NCI-H748 (cell line): ENCODE measurements around the gene TEX38.
"Not testable (repeated sequence)": the region's sequence is repeated elsewhere in the genome, so short reads cannot be mapped to it uniquely, and the experiment has no call there.

Experiments
- DNase-seq: peaks from one replicate; lab custom pipeline; 2025; ENCODE audit not compliant: unreplicated experiment; lab: John Stamatoyannopoulos, UW

TEX38 gene

GRCh38 chr1:46671554-46671953 is at the start of gene TEX38:
Gene TEX38, plus strand, starts transcription at chr1:46671854. Its CDS starts 81 bp downstream, at chr1:46671935.
- no peak for DNase-seq

- no peak for DNase-seq
Observed at GRCh38 chr1:46621930-46622329, 49.7 kb upstream of the TEX38 start.

DNA sequence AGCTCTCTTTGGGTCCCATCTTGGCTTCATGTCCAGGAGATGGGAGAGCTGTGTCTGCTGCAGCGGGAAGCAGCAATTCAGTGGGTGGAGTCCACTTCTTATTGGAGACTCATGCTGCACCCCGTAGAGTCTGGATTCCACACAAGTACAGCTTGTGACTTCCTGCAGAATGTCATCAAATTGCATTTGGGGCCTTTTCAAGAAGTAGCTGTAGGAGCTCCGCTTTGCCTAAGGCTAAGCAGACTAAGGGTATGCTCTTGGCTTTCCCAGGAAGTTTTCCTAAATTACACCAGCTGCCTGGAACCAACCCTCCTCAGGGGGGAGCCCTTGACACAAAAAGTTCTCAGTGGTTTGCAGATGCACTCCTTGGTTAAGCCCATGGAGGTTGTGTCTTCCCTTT is 49.3 kb upstream of the TEX38 start:
- peak; percentile 30 for DNase-seq

GRCh38 chr1:46623743-46624644 is 47.7 kb upstream of the TEX38 start:
- DNase-seq, result no peak

DNA sequence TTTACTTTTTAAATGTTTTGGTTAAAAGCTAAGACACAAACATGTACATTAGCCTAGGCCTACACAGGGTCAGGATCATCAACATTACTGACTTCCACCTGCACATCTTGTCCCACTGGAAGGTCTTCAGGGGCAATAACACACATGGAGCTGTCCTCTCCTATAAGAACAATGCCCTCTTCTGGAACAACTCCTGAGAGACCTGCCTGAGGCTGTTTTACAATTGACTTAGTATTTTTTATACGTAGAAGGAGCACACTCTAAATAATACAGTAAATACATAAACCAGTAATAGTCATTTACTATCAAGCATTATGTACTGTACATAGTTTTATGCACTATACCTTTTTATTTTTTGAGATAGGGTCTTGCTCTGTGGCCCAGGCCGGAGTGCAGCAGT is 40.9 kb upstream of the TEX38 start:
- DNase-seq, result no peak

GRCh38 chr1:46635205-46635604 is 36.4 kb upstream of the TEX38 start:
- DNase-seq, result no peak

- DNase-seq, result no peak
Observed at GRCh38 chr1:46637444-46638083, 34.1 kb upstream of the TEX38 start.

- DNase-seq, result no peak
Observed at GRCh38 chr1:46638921-46639320, 32.7 kb upstream of the TEX38 start.

GRCh38 chr1:46639547-46639946 is 32.1 kb upstream of the TEX38 start:
- DNase-seq, result no peak

DNA sequence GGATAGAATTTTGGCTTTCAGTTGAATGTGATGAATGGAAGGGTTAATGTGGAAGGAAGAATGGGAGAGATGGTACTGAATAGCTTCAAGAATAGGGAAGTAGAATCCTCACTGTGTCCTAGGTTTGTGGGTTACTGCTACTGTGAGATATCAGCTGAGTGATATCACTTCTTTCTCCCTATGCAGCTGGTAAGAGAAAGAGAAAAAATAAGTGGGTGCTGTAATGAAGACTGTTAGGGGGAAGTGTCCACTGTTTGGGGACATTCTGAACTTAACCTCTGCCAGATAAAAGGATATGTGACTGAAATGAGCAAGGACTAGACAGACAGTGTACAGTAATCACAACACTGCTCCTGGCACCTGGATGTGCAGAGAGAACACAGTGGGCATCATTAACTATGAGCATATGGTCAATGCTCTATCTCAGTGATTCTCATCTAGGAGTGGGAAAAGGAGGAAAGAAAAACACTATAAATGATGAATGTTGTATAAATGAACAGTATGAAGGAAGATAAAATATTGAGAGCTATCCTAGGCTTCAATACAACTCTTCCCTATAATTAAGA is 29.5 kb upstream of the TEX38 start:
- DNase-seq, result no peak

GRCh38 chr1:46643368-46643775 is 28.3 kb upstream of the TEX38 start:
- peak; percentile 89 for DNase-seq

- DNase-seq, result no peak
Observed at GRCh38 chr1:46645815-46646214, 25.8 kb upstream of the TEX38 start.

- DNase-seq, result no peak
Observed at GRCh38 chr1:46646331-46646730, 25.3 kb upstream of the TEX38 start.

- no peak for DNase-seq
Observed at GRCh38 chr1:46646844-46647243, 24.8 kb upstream of the TEX38 start.

GRCh38 chr1:46647611-46648010 is 24.0 kb upstream of the TEX38 start:
- DNase-seq, result no peak

DNA sequence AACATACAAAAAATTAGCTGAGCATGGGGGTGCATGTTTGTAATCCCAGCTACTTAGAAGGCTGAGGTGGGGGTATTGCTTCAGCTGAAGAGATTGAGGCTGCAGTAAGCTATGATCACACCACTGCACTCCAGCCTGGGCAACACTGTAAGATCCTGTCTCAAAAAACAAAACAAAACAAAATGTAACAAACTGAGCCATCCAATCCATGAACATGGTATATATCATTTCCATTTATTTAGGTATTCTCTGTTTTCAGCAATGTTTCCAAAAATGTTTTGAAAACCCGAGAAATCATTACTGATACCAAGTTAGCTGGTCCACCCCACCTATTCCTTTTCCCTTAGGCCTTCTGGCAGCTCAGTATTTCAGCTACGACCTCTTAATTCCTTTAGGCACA is 21.9 kb upstream of the TEX38 start:
- DNase-seq, result no peak

DNA sequence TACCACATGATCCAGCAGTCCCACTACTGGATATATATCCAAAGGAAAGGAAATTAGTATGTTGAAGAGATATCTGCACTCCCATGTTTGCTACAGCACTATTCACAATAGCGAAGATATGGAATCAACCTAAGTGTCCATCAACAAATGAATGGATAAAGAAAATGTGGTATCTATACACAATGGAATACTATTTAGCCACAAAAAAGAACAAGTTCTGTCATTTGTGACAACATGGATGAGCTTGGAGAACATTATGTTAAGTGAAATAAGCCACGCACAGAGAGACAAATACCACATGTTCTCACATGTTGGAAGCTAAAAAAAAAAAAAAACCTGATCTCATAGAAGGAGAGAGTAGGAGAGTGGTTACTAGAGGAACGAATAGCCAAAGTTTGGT is 21.2 kb upstream of the TEX38 start:
- no peak for DNase-seq

DNA sequence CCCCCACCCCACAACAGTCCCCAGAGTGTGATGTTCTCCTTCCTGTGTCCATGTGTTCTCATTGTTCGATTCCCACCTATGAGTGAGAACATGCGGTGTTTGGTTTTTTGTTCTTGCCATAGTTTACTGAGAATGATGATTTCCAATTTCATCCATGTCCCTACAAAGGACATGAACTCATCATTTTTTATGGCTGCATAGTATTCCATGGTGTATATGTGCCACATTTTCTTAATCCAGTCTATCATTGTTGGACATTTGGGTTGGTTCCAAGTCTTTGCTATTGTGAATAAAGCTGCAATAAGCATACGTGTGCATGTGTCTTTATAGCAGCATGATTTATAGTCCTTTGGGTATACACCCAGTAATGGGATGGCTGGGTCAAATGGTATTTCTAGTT is 20.5 kb upstream of the TEX38 start:
- not testable (repeated sequence) for DNase-seq

DNA sequence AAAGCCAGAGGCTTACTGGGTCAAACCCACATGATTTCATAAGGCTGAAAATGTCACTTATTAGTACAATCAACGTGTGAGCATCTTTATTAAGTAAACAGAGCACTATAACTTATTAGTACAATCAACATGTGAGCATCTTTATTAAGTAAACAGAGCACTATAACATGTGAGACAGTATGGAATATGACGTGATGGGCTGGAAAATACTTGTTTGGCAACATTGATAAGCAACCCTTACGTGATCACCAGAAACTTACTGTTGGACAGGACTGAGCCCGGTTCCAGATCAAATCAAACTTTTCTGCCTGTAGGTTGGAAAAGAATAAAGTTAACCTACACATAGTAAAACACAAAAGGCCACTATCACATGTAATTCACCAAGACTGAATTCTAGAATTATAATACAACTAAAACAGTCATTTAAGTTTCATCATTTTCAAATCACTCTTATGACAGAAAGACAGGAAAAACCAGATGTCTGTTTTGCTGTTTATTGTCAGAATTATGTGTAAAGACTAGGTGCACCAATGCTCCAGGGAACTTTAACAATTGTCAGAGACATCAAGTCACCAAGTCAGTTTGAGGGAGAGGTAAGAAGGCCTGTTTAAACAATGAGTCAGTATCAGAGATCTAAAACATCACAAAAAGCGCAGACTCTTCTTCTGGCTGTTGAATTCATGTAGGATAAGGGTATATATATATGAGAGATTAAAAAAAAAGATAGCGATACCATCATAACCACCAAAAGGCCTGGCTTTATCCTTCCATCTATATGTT is 19.1 kb upstream of the TEX38 start:
- no peak for DNase-seq

DNA sequence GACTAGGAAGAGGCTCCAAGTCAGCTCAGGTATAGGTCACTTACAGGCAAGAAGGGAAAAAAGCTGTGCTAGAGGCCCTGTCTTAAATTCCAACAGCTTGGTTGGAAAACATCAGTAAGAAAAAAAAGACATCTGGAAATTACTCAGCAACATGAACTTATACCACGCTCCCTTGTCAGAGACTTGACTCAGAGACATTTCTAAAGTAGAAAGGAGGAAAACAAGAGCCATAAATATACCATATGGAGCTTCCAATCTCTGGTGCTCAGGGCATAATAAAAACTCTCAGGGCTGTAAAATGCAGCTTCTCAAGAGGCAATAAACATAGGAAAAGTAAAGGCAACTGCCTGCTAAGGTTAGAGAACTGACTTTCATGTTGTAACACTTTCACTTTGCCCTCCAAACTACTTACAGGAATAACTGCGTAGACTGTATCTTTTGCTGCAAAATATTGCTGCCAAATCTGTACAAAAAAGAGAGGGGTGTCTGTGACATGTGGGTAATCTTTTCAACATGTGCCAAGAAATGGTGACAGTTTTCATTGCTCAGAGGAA is 18.2 kb upstream of the TEX38 start:
- DNase-seq, result no peak

DNA sequence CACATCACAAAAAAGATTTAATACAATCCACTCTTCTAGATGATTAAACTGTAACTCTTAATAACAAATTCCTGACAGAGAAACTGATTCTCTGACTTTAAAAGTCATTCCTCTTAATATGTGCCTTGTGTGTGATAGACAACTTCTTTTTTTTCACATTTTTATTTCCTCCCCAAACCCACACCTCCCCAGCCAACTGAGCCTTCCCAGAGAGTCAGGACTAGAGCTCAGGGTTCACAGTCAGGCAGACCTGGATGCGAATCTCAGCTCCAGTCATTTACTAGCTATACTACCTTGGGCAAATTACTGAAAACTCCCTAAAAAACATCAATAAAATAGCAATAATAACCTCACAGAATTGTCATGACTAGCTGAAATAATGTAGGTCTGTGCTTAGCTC is 17.6 kb upstream of the TEX38 start:
- no peak for DNase-seq
